Measurements from ENCODE around the gene JPH2. TPM values are rescaled to one million over a fixed set of nuclear protein-coding genes. Genes with fewer than 3 reads are reported as not detected.
"Not testable (repeated sequence)": the region's sequence is repeated elsewhere in the genome, so short reads cannot be mapped to it uniquely, and the experiment has no call there.

Gene JPH2
- total RNA-seq, 2 donors from 2014 or later = 78.3 to 93.5 TPM

GRCh38 chr20:44138867-44139266 lies 48.1 kb downstream of the JPH2 start:
- intact Hi-C loops (cut with DNase I) = no loop called here
- DNase-seq = no peak
- peak in 1 of 2 donors; percentile 19 for ATAC-seq

GRCh38 chr20:44137266-44137801 lies 49.7 kb downstream of the JPH2 start:
- DNase-seq (peak; percentile 64), ATAC-seq (peak; percentile 83 to 85)
- intact Hi-C loops (cut with DNase I) = no loop called here

- ATAC-seq (no peak), DNase-seq (no peak)
- intact Hi-C loops (cut with DNase I) = no loop called here
Measured at GRCh38 chr20:44136579-44137265, 50.3 kb downstream of the JPH2 start.

- ATAC-seq (no peak), DNase-seq (no peak)
- intact Hi-C loops (cut with DNase I) = no loop called here
Measured at GRCh38 chr20:44135417-44136204, 51.4 kb downstream of the JPH2 start.

GRCh38 chr20:44135012-44135412 lies 52.0 kb downstream of the JPH2 start:
- intact Hi-C loops (cut with DNase I) = no loop called here

GRCh38 chr20:44133424-44133823 lies 53.6 kb downstream of the JPH2 start:
- no peak for ATAC-seq
- no peak for DNase-seq
- intact Hi-C loops (cut with DNase I) = no loop called here

More at GRCh38 chr20:44135012-44135412, 52.0 kb downstream of the JPH2 start:
- no peak for ATAC-seq
- no peak for DNase-seq

GRCh38 chr20:44131704-44132103 lies 55.3 kb downstream of the JPH2 start:
- intact Hi-C loops (cut with DNase I) = no loop called here
- ATAC-seq = no peak

GRCh38 chr20:44129911-44130718 lies 56.9 kb downstream of the JPH2 start:
- ATAC-seq = peak; percentile 42 to 44
- no peak for DNase-seq
- intact Hi-C loops (cut with DNase I) = no loop called here

More at GRCh38 chr20:44131704-44132103, 55.3 kb downstream of the JPH2 start:
- no peak for DNase-seq

GRCh38 chr20:44129300-44129699 lies 57.7 kb downstream of the JPH2 start:
- DNase-seq; ATAC-seq; intact Hi-C loops (cut with DNase I): not testable (repeated sequence)

- intact Hi-C loops (cut with DNase I) = no loop called here
- ATAC-seq (no peak), DNase-seq (no peak)
Measured at GRCh38 chr20:44126445-44126844, 60.5 kb downstream of the JPH2 start.

GRCh38 chr20:44125332-44126127 lies 61.5 kb downstream of the JPH2 start:
- intact Hi-C loops (cut with DNase I) = no loop called here
- no peak for ATAC-seq
- DNase-seq = no peak

GRCh38 chr20:44123874-44124535 lies 63.0 kb downstream of the JPH2 start:
- intact Hi-C loops (cut with DNase I) = no loop called here
- ATAC-seq = peak in 1 of 2 donors; percentile 39
- DNase-seq = no peak

- DNase-seq = no peak
- intact Hi-C loops (cut with DNase I) = no loop called here
- peak in 1 of 2 donors; percentile 46 for ATAC-seq
Measured at GRCh38 chr20:44123251-44123650, 63.7 kb downstream of the JPH2 start.

- ATAC-seq = no peak
- DNase-seq = no peak
- intact Hi-C loops (cut with DNase I) = no loop called here
Measured at GRCh38 chr20:44120676-44121425, 66.1 kb downstream of the JPH2 start.

- DNase-seq = no peak
- ATAC-seq = no peak
- intact Hi-C loops (cut with DNase I) = loop anchor here in 1 of 2 donors (5.0 kb wide), 1 partner anchor 69 kb away; the partner anchor contains the start of gene JPH2
Measured at GRCh38 chr20:44118185-44119033, 68.6 kb downstream of the JPH2 start.
